HepG2 (cell line): ENCODE data around the gene SF3B5. TPM values are rescaled to one million over a fixed set of nuclear protein-coding genes. Genes with fewer than 3 reads are reported as not detected.

ENCODE experiments used
- ATAC-seq: fragments of 200-7000 bp; cut with Tn5 transposase; 3 replicates; pipeline ENCODE4 v1.9.1; 2020; ENCODE audit warnings: mild to moderate bottlenecking, moderate library complexity
- BruUV-seq: library from RNA; stranded (reverse); fragments of 400-500 nt; replicated peaks from 2 replicates; lab custom pipeline; 2021; lab: Mats Ljungman, UMichigan
- CTCF ChIA-PET: fragments of 300-600 bp; formaldehyde crosslinking; extraction: SDS; loops from one replicate; lab custom pipeline; 2021; ENCODE audit warnings: low total read pairs, inconsistent platforms, low intra/inter-chr PET ratio; lab: Yijun Ruan, JAX
- POLR2A ChIA-PET: fragments of 350-600 bp; sonication (Branson Sonifier 250); formaldehyde crosslinking; loops from one replicate; lab custom pipeline; 2020; ENCODE audit warnings: antibody characterized with exemption, inconsistent platforms; lab: Yijun Ruan, JAX
- DNase-seq: peaks from one replicate; pipeline ENCODE4 v3.0.0-alpha.2; 2015; ENCODE audit warnings: low spot score
- FAIRE-seq: peaks from 3 replicates; lab custom pipeline; 2011; peaks lifted over from hg19 to GRCh38; lab: Jason Lieb, UNC
- H2AFZ ChIP-seq: one replicate; pipeline ENCODE4 v1.6.1; 2011; ENCODE audit warnings: low read length, inconsistent platforms
- H3K27ac ChIP-seq: fragments of 300-600 bp; 3 replicates; pipeline ENCODE4 v1.8.0; 2011; ENCODE audit warnings: mixed run types, mild to moderate bottlenecking, mixed read lengths, low read length, inconsistent platforms; ENCODE audit not compliant: insufficient read depth; ENCODE audit errors: extremely low read length
- H3K27me3 ChIP-seq, 2 experiments: fragments of 200-600 bp in 1 of 2; 2 replicates in 1 of 2; 3 replicates in 1 of 2; pipeline versions ENCODE4 v1.6.0 to v1.8.0; 2011; ENCODE audit warnings: low read length in 2 of 2, mild to moderate bottlenecking in 2 of 2, moderate library complexity in 2 of 2, inconsistent platforms in 1 of 2; ENCODE audit not compliant: insufficient read depth in 2 of 2, control insufficient read depth in 1 of 2
- H3K36me3 ChIP-seq, 2 experiments: fragments of 200-600 bp in 1 of 2; replicated peaks in 1 of 2; 2 replicates in 1 of 2; 3 replicates in 1 of 2; pipeline versions ENCODE4 v1.5.1 to v1.8.0; 2011; ENCODE audit warnings: low read length in 2 of 2, inconsistent platforms in 1 of 2; ENCODE audit not compliant: insufficient read depth in 2 of 2, control insufficient read depth in 1 of 2
- H3K4me1 ChIP-seq: 2 replicates; pipeline ENCODE4 v1.5.1; 2012; ENCODE audit warnings: low read length, inconsistent platforms; ENCODE audit not compliant: insufficient read depth
- H3K4me2 ChIP-seq: 2 replicates; pipeline ENCODE4 v1.6.0; 2011; ENCODE audit warnings: low read depth, low read length, inconsistent platforms
- H3K4me3 ChIP-seq, 3 experiments: fragments of 200-600 bp in 1 of 3; sonication (generic), shearing (Covaris generic) in 1 of 3; replicated peaks in 1 of 3; 2 replicates each; pipeline ENCODE4 v1.5.1; 2011 to 2016; ENCODE audit warnings: low read length in 3 of 3, inconsistent platforms in 2 of 3, low read depth in 2 of 3, mild to moderate bottlenecking in 2 of 3, control low read depth in 1 of 3, mixed read lengths in 1 of 3; ENCODE audit not compliant: insufficient read depth in 1 of 3
- H3K79me2 ChIP-seq: one replicate; pipeline ENCODE4 v1.6.1; 2011; ENCODE audit warnings: low read length, inconsistent platforms; ENCODE audit not compliant: insufficient read depth
- H3K9ac ChIP-seq: 2 replicates; pipeline ENCODE4 v1.6.0; 2011; ENCODE audit warnings: mild to moderate bottlenecking, low read depth, low read length, inconsistent platforms; ENCODE audit not compliant: insufficient read depth
- H3K9me3 ChIP-seq: 2 replicates; pipeline ENCODE4 v1.5.1; 2012; ENCODE audit warnings: mild to moderate bottlenecking, low read length
- H4K20me1 ChIP-seq: 2 replicates; pipeline ENCODE4 v1.6.0; 2011; ENCODE audit warnings: inconsistent platforms, mild to moderate bottlenecking, low read length, moderate library complexity; ENCODE audit not compliant: insufficient read depth
- GTF2F1 ChIP-seq: fragments of 150-350 bp; IDR thresholded peaks from 2 replicates; pipeline ENCODE4 v1.6.1; 2014; ENCODE audit warnings: low read length
- HNRNPL ChIP-seq: fragments of 200-400 bp; formaldehyde crosslinking; IDR thresholded peaks from 2 replicates; pipeline ENCODE4 v1.6.1; 2017; ENCODE audit warnings: mild to moderate bottlenecking, low read depth, low read length
- JUN ChIP-seq: sonication (generic); formaldehyde crosslinking; IDR thresholded peaks from 2 replicates; pipeline ENCODE4 v1.4.0; 2020; ENCODE audit warnings: mild to moderate bottlenecking, missing genetic modification reagents
- RXRB ChIP-seq: IDR thresholded peaks from 2 replicates; pipeline ENCODE4 v1.6.1; 2016; ENCODE audit warnings: borderline replicate concordance, missing genetic modification reagents, missing compliant biosample characterization
- SUZ12 ChIP-seq: fragments of 150-350 bp; IDR thresholded peaks from 2 replicates; pipeline ENCODE4 v1.6.1; 2014; ENCODE audit warnings: low read depth, low read length
- TEAD3 ChIP-seq: optimal IDR thresholded peaks from 2 replicates; pipeline ENCODE3; 2016; ENCODE audit warnings: borderline replicate concordance
- ZFY ChIP-seq: sonication (generic); formaldehyde crosslinking; IDR thresholded peaks from 2 replicates; pipeline ENCODE4 v1.4.0; 2020; ENCODE audit warnings: missing genetic modification reagents
- ZMYM3 ChIP-seq: sonication (generic); formaldehyde crosslinking; IDR thresholded peaks from 2 replicates; pipeline ENCODE4 v1.5.1; 2020; ENCODE audit warnings: mild to moderate bottlenecking, missing genetic modification reagents
- ZNF7 ChIP-seq: IDR thresholded peaks from 2 replicates; pipeline ENCODE4 v1.6.1; 2016; ENCODE audit warnings: missing biosample characterization, missing genetic modification reagents
- ZNF720 ChIP-seq: sonication (generic); formaldehyde crosslinking; IDR thresholded peaks from 2 replicates; pipeline ENCODE4 v1.4.0; 2020; ENCODE audit warnings: missing genetic modification reagents
- WGBS: methylation state at CpG from one replicate; pipeline ENCODE4 v1.1.6; 2017; ENCODE audit warnings: low lambda C conversion rate; 5-methylcytosine and 5-hydroxymethylcytosine counted together
- in situ Hi-C: cut with HindIII; loops from 2 replicates; pipeline ENCODE4 v1.10.0; 2017; ENCODE audit warnings: low pct_unique_long_range_greater_than_20kb; ENCODE audit not compliant: extremely low pct_ligation_motif_present
- intact Hi-C: fragments of 100-400 bp; cut with micrococcal nuclease; formaldehyde crosslinking; loops from one replicate; pipeline ENCODE4 v1.10.0; 2022; ENCODE audit not compliant: unreplicated experiment
- polyA plus RNA-seq, 8 experiments: library from polyadenylated mRNA; depleted of rRNA in 3 of 8; stranded (reverse) in 7 of 8; unstranded in 1 of 8; fragments of >200 nt; fragmentation: Illumina TruSeq in 4 of 8; extraction: Trizol in 4 of 8; gene quantifications; 2 replicates each; pipeline versions ENCODE4 v1.2.1 to v1.2.3, GENCODE V29; 2011 to 2016; ENCODE audit warnings: low read depth in 4 of 8, missing spikeins in 1 of 8, mixed read lengths in 1 of 8; ENCODE audit not compliant: insufficient read depth in 1 of 8
- total RNA-seq, 5 experiments: library from RNA; depleted of rRNA; stranded (reverse); fragments of >200 nt; fragmentation: Illumina TruSeq; extraction: Trizol; gene quantifications; 2 replicates each; pipeline ENCODE4 v1.2.3, GENCODE V29; 2016; ENCODE audit warnings: low read depth in 1 of 5
- TF ChIP-seq, protein P1 (sequence below): sonication (generic); formaldehyde crosslinking; IDR thresholded peaks from 2 replicates; pipeline ENCODE4 v1.4.0; 2020; ENCODE audit warnings: missing genetic modification reagents
- TF ChIP-seq, protein P2 (sequence below): sonication (generic); formaldehyde crosslinking; IDR thresholded peaks from 2 replicates; pipeline ENCODE4 v1.4.0; 2020; ENCODE audit warnings: missing genetic modification reagents, mild to moderate bottlenecking, borderline replicate concordance
- TF ChIP-seq, protein P3 (sequence below): sonication (generic); formaldehyde crosslinking; IDR thresholded peaks from 2 replicates; pipeline ENCODE4 v1.4.0; 2020; ENCODE audit warnings: missing genetic modification reagents, borderline replicate concordance

Gene SF3B5
- total and polyA plus RNA-seq, 2 of the 13 experiments (the other 11 are each of a cell fraction or from before 2014, with no cell fraction given), result 263 to 292 TPM

DNA sequence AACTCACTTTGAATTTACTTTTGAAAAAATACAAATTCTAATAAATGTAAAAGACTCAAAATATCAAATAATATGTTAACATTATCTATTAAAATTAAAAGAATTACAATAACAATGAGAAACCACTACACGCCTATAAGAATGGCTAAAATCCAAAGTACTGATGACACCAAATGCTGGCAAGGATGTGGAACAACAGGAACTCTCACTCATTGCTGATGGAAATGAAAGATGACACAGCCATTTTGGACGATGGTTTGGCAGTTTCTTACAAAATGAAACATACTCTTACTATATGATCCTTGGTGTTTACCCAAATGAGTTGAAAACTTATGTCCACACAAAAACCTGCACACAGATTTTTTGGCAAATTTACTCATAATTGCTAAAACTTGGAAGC, 39.4 kb upstream of the SF3B5 start:
- H3K36me3 ChIP-seq, result no peaks in the 10 kb centered on the region
- no peaks in the 10 kb centered on the region for H3K79me2 ChIP-seq
- H3K9ac ChIP-seq, result no peak overlapping the region
- FAIRE-seq (no peak), ATAC-seq (no peak), DNase-seq (no peak)
- H3K4me3 ChIP-seq, result no peak overlapping the region
- H3K27ac ChIP-seq, result no peak overlapping the region
- H3K27me3 ChIP-seq, result 0 out of 5 replicates have a peak, but pooled peaks cover 0 to under 1% of the 10 kb centered on the region in 2 experiments
- H3K9me3 ChIP-seq, result no peaks in the 10 kb centered on the region
- intact Hi-C loops, result no loop called here
- BruUV-seq, result no TSS peak
- H4K20me1 ChIP-seq, result no peaks in the 10 kb centered on the region
- WGBS, result 36% methylated on average over 2 of the region's 2 CpGs
- TF ChIP-seq ZNF7 (CRISPR knock-in tag) (peak; percentile 85), JUN (CRISPR knock-in tag) (no peak)
- TF ChIP-seq, all 625 proteins: peak for 1
- in situ Hi-C loops, result no loop called here
- H2AFZ ChIP-seq, result no peak overlapping the region
- H3K4me2 ChIP-seq, result no peak overlapping the region
- ChIA-PET POLR2A (no interaction called here), CTCF (no interaction called here)
- no peaks in the 10 kb centered on the region for H3K4me1 ChIP-seq

DNA sequence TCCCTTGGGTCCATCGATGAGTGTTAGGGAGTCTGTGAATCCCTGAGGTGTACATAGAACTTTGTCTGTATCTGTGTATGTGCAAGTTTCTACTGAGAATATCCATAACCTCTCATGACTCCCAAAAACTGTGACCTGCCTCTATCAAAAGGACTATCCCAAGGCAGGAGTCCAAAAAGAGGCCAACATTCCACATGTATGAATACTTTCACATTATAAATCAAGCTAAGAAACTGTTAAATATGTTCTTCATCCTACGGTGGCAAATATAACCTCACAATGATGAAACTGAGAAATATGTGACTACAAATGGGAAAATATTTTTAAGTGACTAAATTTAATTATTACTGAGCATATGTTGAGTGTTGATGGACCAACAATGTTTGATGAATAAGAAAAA, 38.8 kb upstream of the SF3B5 start:
- Histone ChIP-seq H3K4me1 (no peaks in the 10 kb centered on the region), H3K9ac (no peak overlapping the region), H2AFZ (no peak overlapping the region), H3K27ac (no peak overlapping the region), H3K27me3 (0 out of 5 replicates have a peak, but pooled peaks cover 0 to 5% of the 10 kb centered on the region in 2 experiments), H4K20me1 (no peaks in the 10 kb centered on the region), H3K4me2 (no peak overlapping the region), H3K4me3 (no peak overlapping the region), H3K36me3 (no peaks in the 10 kb centered on the region), H3K9me3 (no peaks in the 10 kb centered on the region), H3K79me2 (no peaks in the 10 kb centered on the region)
- FAIRE-seq (no peak), DNase-seq (no peak), ATAC-seq (no peak)
- ChIA-PET POLR2A (no interaction called here), CTCF (no interaction called here)
- intact Hi-C loops, result no loop called here
- in situ Hi-C loops, result no loop called here
- no TSS peak for BruUV-seq
- TF ChIP-seq, protein P1, sequence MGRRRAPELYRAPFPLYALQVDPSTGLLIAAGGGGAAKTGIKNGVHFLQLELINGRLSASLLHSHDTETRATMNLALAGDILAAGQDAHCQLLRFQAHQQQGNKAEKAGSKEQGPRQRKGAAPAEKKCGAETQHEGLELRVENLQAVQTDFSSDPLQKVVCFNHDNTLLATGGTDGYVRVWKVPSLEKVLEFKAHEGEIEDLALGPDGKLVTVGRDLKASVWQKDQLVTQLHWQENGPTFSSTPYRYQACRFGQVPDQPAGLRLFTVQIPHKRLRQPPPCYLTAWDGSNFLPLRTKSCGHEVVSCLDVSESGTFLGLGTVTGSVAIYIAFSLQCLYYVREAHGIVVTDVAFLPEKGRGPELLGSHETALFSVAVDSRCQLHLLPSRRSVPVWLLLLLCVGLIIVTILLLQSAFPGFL (CRISPR knock-in tag), result no peak
- TF ChIP-seq RXRB (CRISPR knock-in tag) (no peak), HNRNPL (no peak), GTF2F1 (no peak), SUZ12 (no peak), ZFY (no peak), TEAD3 (CRISPR knock-in tag) (no peak), ZNF720 (CRISPR knock-in tag) (no peak), ZMYM3 (CRISPR knock-in tag) (no peak)
- TF ChIP-seq, protein P2, sequence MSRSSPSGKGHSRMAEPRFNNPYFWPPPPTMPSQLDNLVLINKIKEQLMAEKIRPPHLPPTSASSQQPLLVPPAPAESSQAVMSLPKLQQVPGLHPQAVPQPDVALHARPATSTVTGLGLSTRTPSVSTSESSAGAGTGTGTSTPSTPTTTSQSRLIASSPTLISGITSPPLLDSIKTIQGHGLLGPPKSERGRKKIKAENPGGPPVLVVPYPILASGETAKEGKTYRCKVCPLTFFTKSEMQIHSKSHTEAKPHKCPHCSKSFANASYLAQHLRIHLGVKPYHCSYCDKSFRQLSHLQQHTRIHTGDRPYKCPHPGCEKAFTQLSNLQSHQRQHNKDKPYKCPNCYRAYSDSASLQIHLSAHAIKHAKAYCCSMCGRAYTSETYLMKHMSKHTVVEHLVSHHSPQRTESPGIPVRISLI (CRISPR knock-in tag), result no peak
- TF ChIP-seq, protein P3, sequence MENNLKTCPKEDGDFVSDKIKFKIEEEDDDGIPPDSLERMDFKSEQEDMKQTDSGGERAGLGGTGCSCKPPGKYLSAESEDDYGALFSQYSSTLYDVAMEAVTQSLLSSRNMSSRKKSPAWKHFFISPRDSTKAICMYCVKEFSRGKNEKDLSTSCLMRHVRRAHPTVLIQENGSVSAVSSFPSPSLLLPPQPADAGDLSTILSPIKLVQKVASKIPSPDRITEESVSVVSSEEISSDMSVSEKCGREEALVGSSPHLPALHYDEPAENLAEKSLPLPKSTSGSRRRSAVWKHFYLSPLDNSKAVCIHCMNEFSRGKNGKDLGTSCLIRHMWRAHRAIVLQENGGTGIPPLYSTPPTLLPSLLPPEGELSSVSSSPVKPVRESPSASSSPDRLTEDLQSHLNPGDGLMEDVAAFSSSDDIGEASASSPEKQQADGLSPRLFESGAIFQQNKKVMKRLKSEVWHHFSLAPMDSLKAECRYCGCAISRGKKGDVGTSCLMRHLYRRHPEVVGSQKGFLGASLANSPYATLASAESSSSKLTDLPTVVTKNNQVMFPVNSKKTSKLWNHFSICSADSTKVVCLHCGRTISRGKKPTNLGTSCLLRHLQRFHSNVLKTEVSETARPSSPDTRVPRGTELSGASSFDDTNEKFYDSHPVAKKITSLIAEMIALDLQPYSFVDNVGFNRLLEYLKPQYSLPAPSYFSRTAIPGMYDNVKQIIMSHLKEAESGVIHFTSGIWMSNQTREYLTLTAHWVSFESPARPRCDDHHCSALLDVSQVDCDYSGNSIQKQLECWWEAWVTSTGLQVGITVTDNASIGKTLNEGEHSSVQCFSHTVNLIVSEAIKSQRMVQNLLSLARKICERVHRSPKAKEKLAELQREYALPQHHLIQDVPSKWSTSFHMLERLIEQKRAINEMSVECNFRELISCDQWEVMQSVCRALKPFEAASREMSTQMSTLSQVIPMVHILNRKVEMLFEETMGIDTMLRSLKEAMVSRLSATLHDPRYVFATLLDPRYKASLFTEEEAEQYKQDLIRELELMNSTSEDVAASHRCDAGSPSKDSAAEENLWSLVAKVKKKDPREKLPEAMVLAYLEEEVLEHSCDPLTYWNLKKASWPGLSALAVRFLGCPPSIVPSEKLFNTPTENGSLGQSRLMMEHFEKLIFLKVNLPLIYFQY, result no peak
- WGBS, result 5% methylated on average over 2 of the region's 2 CpGs
